Central memory CD4-positive, alpha-beta T cell (primary cell): ENCODE measurements around the gene CFL2.
"Not testable (repeated sequence)": the region's sequence is repeated elsewhere in the genome, so short reads cannot be mapped to it uniquely, and the experiment has no call there.

ENCODE experiments used
- DNase-seq: peaks from one replicate; pipeline ENCODE4 v3.0.0; 2022
- total RNA-seq, 3 experiments: gene quantifications; one replicate each; lab custom pipeline; 2026; lab: John Stamatoyannopoulos, UW

The CFL2 gene
- 5.8 to 50.2 (median 11.4) reads per million in 3 experiments for total RNA-seq

GRCh38 chr14:34714320-34715126 is at the start of gene CFL2:
TSS of gene CFL2 (minus strand) at chr14:34714593. CDS start at chr14:34714540, 53 bp downstream.
- DNase-seq, result peak; percentile 75

GRCh38 chr14:34755215-34755614 is 40.8 kb upstream of the CFL2 start:
- DNase-seq, result no peak

GRCh38 chr14:34754687-34755086 is 40.3 kb upstream of the CFL2 start:
- no peak for DNase-seq

GRCh38 chr14:34750670-34751069 is 36.3 kb upstream of the CFL2 start:
- no peak for DNase-seq

GRCh38 chr14:34750233-34750632 is 35.8 kb upstream of the CFL2 start:
- no peak for DNase-seq

- no peak for DNase-seq
Observed at GRCh38 chr14:34749408-34749807, 35.0 kb upstream of the CFL2 start.

GRCh38 chr14:34742270-34743115 is 28.1 kb upstream of the CFL2 start:
- DNase-seq, result no peak

GRCh38 chr14:34741840-34742239 is 27.4 kb upstream of the CFL2 start:
- DNase-seq, result peak; percentile 49

- DNase-seq, result not testable (repeated sequence)
Observed at GRCh38 chr14:34740139-34740538, 25.7 kb upstream of the CFL2 start.

GRCh38 chr14:34737079-34737478 is 22.7 kb upstream of the CFL2 start:
- not testable (repeated sequence) for DNase-seq

GRCh38 chr14:34733245-34733644 is 18.9 kb upstream of the CFL2 start:
- DNase-seq, result no peak

GRCh38 chr14:34732802-34733201 is 18.4 kb upstream of the CFL2 start:
- no peak for DNase-seq

GRCh38 chr14:34723867-34724266 is 9.5 kb upstream of the CFL2 start:
- no peak for DNase-seq

GRCh38 chr14:34722723-34723545 is 8.5 kb upstream of the CFL2 start:
- DNase-seq, result peak; percentile 28

GRCh38 chr14:34721129-34721528 is 6.7 kb upstream of the CFL2 start:
- no peak for DNase-seq

- DNase-seq, result no peak
Observed at GRCh38 chr14:34718750-34719304, 4.4 kb upstream of the CFL2 start.

GRCh38 chr14:34715127-34715863 is 902 bp upstream of the CFL2 start:
- no peak for DNase-seq

GRCh38 chr14:34713681-34714319 is 593 bp downstream of the CFL2 start:
- peak; percentile 10 for DNase-seq

GRCh38 chr14:34713122-34713680 is 1.2 kb downstream of the CFL2 start:
- DNase-seq, result no peak

GRCh38 chr14:34711796-34712712 is 2.3 kb downstream of the CFL2 start:
- no peak for DNase-seq
